ENCODE results near the gene CLEC4C.
"Not testable (repeated sequence)": the region's sequence is repeated elsewhere in the genome, so short reads cannot be mapped to it uniquely, and the experiment has no call there.

CLEC4C gene

GRCh38 chr12:7747246-7747645 lies at the start of gene CLEC4C:
Gene CLEC4C (minus strand): TSS chr12:7747375. CDS start chr12:7747348, 27 bp downstream.
- peak; percentile 30 for DNase-seq

DNA sequence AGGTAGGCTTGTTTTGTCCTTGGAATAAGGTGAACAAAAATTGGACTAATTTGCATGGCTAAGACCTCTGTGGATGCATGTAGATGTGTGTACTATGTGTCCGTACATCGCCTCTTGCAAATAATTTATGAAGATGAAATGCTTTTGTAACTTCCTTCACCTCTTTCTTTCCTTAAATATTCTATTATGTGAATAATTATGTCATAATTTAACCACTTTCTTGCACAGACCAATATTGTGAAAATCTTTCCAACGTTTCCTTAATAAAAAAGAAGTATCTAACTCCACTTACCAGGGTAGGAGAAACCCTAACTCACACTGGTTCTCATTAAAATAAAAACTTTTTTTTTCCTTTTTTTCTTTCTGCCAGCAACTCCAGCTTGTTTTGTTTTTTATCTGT lies 46.0 kb upstream of the CLEC4C start:
- no peak for DNase-seq

GRCh38 chr12:7788884-7789528 lies 41.8 kb upstream of the CLEC4C start, which contains the start of gene NANOG:
Gene NANOG (plus strand): TSS chr12:7789402. CDS start chr12:7789615, 213 bp downstream.
- not testable (repeated sequence) for DNase-seq

- DNase-seq, result no peak
These were observed 41.1 kb upstream of the CLEC4C start for GRCh38 chr12:7788294-7788660.

- no peak for DNase-seq
These were observed 40.6 kb upstream of the CLEC4C start for GRCh38 chr12:7787574-7788293.

- DNase-seq, result no peak
These were observed 37.5 kb upstream of the CLEC4C start for GRCh38 chr12:7784701-7785100.

- DNase-seq, result not testable (repeated sequence)
These were observed 36.3 kb upstream of the CLEC4C start for GRCh38 chr12:7783433-7783832.

DNA sequence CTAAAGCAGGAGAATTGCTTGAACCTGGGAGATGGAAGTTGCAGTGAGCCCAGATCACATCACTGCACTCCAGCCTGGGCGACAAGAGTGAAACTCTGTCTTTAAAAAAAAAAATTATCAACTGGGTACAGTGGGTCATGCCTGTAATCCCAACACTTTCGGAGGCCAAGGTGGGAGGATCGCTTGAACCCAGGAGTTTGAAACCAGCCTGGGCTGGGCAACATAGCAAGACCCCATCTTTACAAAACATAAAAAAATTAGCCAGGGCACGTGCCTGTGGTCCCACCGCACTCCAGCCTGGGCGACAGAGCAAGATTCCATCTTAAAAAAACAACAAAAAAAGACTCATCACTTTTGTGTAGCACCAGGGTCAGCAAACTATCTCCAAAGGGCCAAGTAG lies 34.9 kb upstream of the CLEC4C start:
- DNase-seq, result no peak

DNA sequence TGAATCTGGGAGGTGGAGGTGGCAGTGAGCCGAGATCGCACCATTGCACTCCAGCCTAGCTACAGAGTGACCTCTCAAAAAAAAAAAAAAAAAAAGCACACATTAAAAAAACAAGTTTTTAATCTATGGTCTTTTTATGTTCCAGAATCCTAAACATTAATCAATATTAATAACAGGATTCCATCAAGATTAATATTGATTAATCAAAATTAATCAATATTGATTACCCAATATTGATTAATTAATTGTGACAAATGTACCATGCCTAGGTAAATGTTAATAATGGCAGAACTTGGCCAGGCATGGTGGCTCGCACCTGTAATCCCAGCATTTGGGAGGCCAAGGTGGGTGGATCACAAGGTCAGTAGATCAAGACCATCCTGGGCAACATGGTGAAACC lies 34.1 kb upstream of the CLEC4C start:
- no peak for DNase-seq

- no peak for DNase-seq
These were observed 22.8 kb upstream of the CLEC4C start for GRCh38 chr12:7769999-7770398.

DNA sequence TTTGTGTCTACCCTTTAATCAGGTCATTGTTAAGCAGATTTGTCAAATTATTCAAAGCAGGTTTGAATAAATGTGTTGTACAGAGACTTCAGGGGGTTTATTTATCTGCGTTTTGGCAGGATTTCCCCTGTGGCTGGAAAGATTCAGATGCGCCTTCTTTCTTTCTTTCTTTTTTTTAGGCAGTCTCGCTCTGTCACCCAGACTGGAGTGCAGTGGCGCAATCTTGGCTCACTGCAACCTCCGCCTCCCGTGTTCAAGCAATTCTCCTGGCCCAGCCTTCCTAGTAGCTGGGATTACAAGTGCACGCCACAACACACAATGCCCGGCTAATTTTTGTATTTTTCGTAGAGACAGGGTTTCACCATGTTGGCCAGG lies 11.6 kb upstream of the CLEC4C start:
- DNase-seq, result no peak

- no peak for DNase-seq
These were observed 9.8 kb upstream of the CLEC4C start for GRCh38 chr12:7756993-7757392.

DNA sequence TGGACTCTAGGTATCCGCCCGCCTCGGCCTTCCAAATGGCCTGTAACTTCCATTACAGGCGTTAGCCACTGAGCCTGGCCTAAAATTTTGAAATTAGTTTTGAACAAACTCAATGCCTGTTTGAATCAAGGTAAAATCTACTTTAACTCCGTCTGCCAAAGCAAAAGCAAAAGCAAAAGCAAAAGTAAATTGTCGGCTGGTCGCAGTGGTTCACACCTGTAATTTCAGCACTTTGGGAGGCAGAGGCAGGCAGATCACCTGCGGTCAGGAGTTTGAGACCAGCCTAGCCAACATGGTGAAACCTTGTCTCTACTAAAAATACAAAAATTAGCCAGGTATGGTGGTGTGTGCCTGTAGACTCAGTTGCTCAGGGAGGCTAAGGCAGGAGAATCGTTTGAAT lies 8.5 kb upstream of the CLEC4C start:
- not testable (repeated sequence) for DNase-seq

DNA sequence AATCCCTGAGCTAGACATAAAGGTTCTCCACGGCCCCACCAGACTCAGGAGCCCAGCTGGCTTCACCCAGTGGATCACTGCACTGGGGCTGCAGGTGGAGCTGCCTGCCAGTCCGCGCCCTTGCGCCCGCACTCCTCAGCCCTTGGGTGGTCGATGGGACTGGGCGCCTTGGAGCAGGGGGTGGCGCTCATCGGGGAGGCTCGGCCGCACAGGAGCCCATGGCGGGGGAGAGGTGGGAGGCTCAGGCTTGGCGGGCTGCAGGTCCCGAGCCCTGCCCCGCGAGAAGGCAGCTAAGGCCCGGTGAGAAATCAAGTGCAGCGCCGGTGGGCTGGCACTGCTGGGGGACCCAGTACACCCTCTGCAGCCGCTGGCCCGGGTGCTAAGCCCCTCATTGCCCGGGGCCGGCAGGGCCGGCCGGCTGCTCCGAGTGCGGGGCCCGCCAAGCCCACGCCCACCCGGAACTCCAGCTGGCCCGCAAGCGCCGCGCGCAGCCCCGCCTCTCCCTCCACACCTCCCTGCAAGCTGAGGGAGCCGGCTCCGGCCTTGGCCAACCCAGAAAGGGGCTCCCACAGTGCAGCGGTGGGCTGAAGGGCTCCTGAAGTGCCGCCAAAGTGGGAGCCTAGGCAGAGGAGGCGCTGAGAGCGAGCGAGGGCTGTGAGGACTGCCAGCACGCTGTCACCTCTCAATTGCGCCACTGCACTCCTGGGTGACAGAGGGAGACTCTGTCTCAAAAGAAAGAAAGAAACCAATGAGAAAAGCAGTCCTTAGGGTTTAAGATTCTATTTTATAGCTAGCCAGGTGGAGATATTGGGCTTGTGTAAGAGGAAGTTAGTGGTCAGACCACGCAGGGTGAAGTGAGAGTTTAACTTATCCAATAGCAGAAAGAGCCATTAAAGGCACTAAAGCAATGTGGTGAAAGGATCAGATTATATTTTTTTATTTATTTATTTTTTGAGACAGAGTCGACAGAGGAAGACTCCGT lies 5.1 kb upstream of the CLEC4C start:
- DNase-seq, result peak; percentile 79

GRCh38 chr12:7751394-7751793 lies 4.2 kb upstream of the CLEC4C start:
- no peak for DNase-seq

- DNase-seq, result no peak
These were observed 3.2 kb upstream of the CLEC4C start for GRCh38 chr12:7750350-7750749.

DNA sequence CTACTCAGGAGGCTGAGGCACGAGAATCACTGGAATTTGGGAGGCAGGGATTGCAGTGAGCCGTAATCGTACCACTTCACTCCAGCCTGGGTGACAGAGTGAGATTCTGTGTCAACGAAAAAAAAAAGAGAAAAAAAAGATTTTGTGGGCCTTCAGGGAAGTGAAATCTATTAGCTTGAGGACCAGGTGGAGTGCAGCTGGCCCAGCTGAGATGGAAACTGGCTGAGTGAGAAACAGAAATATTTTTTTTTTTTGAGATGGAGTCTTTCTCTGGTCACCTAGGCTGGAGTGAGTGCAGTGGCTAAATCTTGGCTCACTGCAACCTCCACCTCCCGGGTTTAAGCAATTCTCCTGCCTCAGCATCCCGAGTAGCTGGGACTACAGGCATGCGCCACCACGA lies 2.3 kb upstream of the CLEC4C start:
- no peak for DNase-seq

DNA sequence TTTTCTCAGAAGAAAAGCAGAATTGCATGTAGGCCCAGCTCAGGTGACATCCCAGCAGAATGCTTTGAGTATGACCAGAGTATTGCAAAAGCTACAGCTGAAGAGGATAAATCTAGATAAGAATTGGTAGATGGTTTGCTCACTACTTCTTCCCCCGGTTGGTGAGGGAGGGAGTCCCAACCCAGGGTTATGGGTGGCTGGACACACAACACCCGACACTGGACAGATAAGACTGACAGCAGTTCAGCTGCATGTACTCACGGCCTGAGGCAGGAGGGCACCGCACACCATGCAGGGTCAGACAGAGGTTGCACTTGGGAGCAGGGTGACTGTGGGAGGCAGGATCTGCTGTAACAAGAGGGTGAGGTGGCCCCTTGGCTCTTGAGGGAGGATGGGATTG lies 1.7 kb upstream of the CLEC4C start:
- DNase-seq, result peak; percentile 77

DNA sequence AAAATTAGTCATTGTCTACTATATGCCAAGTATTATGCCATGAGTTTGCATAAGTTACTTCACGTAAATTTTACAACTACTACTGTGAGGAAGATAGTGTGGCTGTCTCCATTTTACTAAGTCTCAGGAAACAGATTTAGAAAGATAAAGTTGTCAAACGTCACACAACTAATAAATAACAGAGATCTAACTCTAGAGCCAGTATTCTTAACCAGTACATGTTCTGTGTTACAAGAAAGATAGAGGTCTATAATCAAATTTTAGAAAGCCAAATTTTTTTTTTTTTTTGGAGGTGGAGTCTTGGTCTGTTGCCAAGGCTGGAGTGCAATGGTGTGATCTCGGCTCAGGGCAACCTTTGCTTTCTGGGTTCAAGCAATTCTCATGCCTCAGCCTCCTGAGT lies 14.2 kb downstream of the CLEC4C start:
- DNase-seq, result peak; percentile 58

DNA sequence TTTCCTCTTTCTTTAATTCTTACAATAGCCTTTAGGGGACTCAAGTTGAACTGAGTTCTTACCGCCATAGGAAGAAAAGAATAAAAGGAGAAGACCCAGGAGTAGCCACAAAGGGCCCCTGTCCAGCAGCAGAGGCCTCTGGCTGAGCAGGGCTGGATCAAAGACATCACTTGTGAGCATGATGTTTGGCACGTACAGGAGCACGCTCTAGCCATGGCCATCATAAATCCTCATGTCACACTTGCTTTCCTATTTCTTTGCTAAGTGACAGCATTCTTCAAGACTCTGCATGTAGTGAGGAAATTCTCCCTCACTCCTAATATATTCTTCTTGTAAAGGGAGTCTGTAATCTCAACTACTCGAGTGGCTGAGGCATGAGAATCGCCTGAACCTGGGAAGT lies 15.7 kb downstream of the CLEC4C start:
- peak; percentile 35 for DNase-seq

GRCh38 chr12:7730984-7731383 lies 16.2 kb downstream of the CLEC4C start:
- peak; percentile 34 for DNase-seq

DNA sequence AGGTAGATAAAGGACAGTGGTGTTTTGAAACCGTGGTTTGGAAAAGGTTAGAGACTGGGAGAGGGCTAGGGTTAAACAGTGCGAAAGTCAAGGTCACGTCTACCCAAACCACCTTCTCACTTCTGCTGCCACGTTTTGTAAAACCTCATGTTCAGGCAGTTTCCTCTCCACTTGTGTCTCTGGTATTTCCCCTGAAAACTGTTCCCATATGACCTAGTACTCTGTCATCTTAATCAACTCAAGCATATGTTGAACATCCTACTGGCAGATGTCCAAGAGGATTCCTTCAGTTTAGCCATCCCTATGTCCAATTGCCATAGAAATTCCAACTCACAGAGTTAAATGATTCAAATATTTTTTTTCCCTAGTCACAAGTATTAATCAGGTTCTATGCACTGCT lies 17.4 kb downstream of the CLEC4C start:
- no peak for DNase-seq

- DNase-seq, result peak; percentile 21
These were observed 23.2 kb downstream of the CLEC4C start for GRCh38 chr12:7723926-7724325.

Data from hematopoietic multipotent progenitor cell treated with erythropoietin and hydrocortisone succinate and interleukin-3 and kit ligand, for 4 days (in vitro differentiated cells).